GM21526 (cell line): ENCODE data around the gene ZWILCH.
"Not testable (repeated sequence)": the region's sequence is repeated elsewhere in the genome, so short reads cannot be mapped to it uniquely, and the experiment has no call there.

Experiments
- ATAC-seq: cut with Tn5 transposase; IDR thresholded peaks from one replicate; pipeline ENCODE4 v1.9.1; 2021; ENCODE audit warnings: moderate library complexity; ENCODE audit not compliant: unreplicated experiment, low FRiP score

ZWILCH gene

DNA sequence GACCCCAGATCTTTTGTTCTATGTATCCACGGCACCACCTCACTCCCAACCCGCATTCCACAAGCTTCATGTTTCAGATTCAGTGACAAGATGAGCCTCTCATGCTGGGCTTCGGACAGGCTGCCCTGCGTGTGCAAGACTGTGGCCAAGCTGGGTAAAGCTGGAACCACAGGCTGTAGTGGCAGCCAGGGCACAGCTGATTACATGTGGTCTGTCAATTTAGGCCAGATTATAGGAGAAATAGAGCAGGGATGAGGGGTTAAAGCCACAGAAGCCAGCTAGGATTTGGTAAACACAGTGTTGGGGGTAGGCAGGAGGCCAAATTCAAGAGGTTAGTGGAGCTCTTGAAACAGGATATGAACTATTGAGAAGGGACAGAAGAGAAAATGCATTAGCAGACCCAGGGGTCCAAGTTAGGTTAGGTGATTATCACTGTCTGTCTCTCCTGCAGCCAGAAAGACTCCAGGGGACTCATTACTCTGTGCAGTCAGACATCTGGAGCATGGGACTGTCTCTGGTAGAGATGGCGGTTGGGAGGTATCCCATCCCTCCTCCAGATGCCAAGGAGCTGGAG is 20.5 kb upstream of the ZWILCH start:
- ATAC-seq = no peak

DNA sequence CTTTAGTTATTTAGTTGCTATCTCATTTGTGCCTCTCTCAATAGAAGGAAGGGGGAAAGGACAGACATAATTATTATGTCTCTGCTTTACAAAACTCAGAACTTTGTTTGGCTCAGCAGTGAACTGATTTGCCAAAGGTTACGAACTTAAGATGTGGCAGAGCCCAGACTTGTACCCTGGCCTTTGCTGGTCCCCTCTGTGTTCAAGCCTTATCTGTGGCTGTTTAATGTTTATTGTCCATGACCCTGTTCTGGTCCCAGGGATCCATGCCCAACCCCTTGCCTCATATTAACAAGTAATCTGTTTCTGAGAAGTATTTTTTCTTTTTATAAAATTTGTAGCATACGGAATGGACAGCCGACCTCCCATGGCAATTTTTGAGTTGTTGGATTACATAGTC is 18.2 kb upstream of the ZWILCH start:
- ATAC-seq = no peak

DNA sequence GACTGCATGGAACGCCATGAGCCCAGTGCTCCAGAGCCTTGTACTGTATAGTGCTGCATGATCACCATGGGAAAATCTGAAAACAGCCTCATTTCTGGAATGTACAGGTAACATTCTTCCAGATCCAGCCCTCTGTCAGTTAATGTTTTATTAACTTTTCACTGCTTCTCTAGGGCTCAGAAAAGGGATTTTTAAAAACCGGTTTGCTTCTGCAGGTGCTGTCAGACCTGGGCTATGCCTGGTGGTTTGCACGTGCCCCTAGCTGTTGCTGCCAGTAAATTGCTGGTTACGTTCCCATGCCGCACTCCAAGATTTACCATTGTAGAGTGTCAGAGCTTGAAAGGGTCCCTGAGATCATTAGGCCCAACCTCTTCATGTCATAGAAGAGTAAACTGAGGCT is 16.6 kb upstream of the ZWILCH start:
- no peak for ATAC-seq

DNA sequence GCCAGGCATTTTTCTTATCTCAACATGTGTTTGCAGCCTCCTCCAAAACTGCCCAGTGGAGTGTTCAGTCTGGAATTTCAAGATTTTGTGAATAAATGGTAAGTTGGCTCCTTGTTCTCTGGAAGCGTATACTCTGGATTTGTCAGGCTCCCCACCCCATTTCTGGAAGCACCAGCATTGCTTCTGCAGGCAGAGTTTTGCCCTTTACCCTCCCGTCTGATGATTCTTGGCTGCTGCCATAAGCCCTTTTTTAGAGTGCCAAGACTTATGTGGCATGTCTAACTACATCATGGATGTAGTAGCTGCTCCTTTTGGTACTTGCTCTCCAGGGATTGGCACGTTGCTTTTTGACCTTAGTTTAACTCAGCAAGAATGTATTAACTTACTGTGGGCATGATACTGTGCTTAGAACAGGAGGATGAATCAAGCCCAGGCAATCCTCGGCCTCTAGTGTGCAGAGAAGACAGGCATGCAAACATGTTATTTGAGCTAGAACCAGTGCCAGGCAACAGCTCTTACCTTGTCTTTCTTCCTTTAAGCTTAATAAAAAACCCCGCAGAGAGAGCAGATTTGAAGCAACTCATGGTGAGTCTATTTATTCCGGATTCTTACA is 15.8 kb upstream of the ZWILCH start:
- no peak for ATAC-seq

DNA sequence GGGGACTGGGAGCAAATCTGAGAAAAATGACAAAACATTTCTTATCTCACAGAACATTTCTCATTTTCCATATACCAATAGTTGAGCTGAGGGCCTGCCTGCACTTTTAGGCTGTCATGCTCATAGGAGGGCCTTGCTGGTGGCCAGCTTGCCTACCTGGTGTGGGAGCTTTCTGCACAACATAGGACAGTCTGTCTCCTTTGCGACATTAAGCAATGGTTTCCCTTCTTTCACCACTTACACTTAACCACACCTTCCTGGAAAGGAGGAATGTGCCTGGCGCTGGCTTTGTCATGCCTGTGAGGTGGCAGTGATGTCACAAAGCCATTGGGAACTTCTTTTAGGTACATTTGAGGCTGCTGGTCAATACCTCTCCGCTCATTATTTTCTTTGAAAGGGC is 13.3 kb upstream of the ZWILCH start:
- no peak for ATAC-seq

DNA sequence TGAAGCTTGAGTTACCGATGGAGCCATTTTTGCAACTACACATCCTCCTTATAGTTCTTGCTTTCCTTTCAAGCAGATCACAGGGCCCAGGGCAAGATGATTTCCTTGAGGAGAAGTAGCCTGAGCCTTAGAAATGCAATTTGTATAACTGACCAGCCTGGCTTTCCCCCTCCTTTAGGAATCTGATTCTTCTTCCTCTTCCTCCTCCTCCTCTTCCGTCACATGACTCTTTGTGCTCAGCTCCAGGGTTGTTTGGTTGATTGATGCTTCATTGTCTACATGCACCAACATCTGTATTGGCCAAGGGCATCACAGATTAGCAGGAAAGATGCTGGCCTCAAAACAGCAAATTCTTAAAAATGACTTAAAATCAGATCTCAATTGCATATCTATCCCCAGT is 10.9 kb upstream of the ZWILCH start:
- ATAC-seq = no peak

DNA sequence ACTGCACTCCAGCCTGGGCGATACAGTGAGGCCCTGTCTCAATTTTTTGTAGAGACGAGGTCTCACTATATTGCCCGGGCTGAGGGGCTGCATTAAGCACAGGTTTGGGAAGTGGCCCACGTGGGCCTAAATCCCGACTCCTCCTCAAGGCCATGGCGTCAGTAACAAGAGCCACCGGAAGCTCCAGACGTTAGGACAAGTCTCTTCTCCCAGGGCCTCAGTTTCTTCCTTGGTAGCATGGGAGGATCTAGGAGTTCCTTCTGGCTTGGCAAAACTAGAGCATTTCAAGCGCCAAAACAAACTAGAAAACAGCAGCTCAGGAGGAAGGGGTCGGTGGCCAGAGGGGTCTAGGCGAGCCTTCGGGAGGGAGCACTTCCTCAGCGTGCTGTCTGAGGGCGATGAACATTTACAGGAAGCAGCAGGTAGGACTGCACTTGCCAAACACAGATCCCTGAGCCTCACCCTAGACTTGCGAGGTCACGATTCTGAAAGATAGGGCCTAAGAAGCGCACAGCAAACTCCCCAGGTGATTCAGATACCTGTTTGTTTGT is 8.1 kb upstream of the ZWILCH start:
- no peak for ATAC-seq

DNA sequence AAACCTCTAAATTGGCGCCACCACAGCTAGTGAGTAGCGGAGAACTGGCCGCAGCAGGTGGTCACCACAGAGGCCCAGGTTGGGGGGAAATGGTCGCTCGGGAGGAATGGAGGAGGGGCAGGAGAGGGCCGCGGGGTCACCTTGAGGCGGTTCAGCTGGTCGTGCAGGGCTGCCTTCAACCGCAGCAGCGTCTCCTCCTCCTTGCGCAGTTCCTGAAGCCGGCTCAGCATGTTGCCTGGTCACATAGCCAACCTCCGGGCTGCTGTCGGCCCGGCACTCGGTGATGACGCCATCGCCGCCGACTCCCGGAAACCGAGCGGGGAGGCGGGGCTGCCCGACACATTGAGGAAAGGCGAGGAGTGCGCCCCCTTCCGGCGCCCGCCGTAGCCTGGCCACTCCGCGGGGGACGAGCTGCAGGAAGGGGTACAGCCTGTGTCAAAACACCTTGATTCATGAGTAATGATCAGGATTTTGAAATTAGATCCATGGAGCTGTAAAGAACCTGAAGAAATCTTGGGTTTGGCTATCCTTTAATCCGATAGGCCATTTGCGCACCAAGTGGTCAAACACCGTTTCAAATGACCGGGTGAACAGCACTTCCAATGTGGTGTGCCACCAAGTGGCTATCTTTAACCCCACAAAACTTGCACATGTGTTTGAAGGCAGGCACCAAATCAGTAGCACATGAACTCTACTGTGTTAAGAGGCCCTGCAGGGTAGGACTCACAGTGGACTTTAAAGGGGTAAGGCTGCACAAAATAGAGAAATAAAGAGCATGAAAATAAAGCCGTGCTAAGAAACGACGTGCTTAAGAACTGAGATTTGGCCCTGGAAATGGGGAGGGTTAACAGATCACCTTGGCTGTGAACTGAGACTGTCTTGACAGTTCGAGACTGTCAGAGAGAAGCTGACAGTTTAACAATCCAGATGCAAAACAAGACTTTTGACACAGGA is 7.3 kb upstream of the ZWILCH start, which contains the start of gene SNAPC5:
TSS of gene SNAPC5 (minus strand) at position 261 of the 954 bp plus-strand sequence. CDS start at position 230, 31 bp downstream.
- peak; percentile 73 for ATAC-seq

DNA sequence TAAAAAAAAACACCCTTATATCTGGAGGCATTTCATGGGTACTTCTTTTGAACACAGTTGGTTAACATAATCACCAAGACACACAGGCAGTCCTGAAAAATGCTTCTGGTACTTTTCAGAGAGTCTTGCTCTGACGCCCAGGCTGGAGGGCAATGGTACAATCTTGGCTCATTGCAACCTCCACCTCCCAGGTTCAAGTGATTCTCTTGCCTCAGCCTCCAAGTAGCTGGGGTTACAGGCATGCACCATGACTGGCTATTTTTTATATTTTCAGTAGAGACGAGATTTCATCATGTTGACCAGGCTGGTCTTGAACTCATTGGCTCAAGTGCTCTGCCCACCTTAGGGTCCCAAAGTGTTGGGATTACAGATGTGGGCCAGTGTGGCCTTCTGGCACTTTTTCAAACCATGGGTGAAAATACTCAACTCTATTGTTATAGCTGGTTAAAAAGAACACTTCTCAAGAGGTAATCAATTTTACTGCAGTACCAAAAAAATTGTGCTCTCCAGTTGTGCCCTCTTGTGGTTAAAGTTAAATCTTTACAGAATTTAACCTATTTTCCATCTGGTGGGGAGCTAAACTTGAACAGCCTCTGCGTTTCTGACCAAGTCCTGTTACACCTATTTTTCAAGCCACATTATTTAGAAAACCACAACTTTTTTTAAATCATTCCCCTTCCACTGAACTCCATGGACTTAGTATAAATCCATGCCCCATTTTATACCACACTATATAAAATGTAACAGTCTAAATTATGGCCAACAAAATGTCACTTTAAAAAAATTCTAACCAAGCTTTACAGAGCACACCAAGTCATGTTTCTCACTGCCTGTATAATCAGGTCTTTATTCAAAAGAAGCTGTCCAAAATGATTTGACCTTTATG is 6.4 kb upstream of the ZWILCH start:
- no peak for ATAC-seq

DNA sequence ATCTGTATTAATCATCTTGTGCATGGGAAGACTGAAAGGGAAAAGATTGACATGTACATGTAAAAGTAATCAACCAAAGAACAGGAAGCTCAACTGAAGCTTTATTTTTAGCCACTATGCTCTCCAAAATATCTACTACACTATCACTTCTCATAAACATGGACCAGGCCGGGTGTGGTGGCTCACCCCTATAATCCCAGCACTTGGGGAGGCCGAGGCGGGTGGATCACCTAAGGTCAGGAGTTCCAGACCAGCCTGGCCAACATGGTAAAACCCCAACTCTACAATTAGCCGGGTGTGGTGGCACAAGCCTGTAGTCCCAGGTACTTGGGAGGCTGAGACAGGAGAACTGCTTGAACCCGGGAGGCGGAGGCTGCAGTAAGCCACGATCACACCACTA is 4.8 kb upstream of the ZWILCH start:
- ATAC-seq = not testable (repeated sequence)

DNA sequence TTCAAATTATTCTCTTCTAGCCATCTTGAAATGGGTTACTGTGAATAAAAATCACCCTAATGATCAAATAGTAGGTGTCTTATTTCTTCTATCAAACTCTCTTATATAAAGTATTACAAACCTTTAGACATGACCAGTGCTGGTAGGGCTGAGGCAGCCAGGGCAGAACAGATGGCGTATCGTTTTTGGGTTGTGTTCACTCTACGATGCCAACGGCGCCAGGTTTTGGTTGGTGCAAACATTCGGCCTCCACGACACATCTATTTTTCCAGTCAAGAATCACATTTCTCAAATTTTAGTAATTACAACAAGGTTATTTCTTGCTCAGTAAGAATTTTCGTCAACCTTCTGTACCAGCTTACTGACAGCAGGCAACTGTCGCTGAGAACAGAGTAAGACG is 2.6 kb upstream of the ZWILCH start:
- no peak for ATAC-seq

DNA sequence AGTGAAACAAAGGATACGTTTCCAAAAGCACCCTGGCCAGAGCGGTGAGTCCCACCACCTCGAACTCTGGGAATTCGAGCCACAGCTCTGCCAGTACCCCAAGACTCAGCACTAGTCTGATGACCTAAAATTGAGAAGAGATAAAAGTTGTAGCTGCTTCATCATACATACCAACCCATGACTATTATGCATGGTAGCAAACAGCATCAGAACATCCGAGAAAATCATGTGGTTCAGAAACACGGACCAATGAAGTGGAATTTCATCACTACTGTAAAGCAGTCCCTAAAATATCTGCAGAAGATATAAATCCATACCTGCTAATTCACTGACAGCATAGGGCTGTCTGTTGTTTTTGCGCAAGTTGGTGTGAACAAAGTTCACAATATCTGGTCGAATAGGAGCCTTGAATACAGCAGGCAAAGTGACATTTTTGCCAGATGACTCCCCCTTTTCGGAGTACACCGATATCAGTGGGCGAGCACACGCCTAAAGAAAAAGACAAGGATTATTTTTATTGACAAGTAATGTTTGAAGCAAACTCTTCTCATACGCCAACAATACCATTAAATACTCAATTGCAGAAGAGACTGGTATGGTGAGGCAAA is 2.0 kb upstream of the ZWILCH start:
- ATAC-seq = not testable (repeated sequence)

DNA sequence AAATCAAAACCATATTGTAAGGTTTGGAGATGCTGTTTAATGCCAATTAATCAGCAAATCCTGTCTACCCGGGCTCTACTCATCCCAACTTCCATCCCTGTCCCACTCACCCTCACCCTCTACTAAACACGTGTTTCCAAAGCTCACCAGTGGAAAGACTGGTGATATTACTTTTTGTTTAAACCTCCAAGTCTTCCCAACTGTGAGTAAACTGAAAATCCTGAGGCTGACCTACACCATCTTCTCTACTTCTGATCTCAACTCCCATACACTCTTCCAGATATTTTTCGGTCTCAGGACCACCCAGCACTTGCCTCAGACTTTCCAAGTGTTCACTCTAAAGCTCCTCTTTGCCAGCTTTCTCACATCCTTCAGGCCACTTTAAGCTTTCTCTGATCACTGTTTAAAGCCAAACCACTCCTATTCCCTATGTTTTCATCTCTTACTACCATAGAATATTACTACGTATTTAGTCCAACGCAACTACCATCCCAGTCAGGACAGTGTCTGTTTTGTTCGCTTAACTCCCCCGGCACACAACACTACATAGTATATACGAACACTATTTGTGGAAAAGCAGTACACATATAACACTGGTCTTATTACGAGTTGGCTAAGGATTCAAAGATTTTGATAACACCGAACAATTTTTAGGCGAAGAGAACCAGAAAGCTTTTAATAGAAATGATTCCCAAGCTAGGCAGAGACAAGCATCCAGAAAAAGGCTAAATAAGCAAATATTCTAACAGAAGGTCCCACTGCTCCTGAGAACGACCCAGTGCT is 1.2 kb upstream of the ZWILCH start:
- no peak for ATAC-seq

DNA sequence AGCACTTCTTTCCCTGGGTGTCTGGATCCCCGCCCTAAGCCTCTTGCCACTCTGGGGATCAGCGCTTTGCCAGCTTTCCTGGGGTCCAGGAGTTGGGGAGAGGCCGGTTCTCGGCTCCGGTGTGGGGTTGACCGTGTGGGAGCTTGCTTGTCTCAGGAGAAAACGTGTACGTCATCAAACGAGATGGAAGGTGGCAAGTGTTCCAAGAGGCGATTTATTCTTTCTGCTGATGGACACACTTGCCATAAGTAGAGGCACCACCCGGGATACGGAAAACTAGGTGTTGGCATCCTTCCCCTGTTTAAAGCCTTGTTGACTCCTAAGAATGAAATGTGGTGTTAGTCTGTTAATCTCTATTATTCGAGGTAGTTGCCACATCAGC is 295 bp downstream of the ZWILCH start:
- peak; percentile 30 for ATAC-seq

DNA sequence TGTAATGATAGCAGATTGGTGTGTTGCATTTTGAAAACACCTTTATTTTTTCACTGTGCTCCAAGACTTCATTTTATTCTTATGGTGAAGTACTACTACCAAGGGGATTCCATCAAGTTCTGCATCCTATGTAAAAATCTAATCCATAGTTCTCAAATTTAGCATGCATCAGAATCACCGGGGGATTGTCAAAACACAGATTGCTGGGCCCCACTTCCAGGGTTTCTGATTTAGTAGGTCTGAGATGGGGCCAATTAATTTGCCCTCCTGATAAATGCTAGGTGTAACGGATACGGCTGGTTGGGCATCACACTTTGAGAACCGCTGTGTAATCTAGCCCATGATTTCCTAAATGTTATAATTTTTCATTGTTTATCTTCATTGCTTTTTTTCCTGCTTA is 692 bp downstream of the ZWILCH start:
- ATAC-seq = no peak

DNA sequence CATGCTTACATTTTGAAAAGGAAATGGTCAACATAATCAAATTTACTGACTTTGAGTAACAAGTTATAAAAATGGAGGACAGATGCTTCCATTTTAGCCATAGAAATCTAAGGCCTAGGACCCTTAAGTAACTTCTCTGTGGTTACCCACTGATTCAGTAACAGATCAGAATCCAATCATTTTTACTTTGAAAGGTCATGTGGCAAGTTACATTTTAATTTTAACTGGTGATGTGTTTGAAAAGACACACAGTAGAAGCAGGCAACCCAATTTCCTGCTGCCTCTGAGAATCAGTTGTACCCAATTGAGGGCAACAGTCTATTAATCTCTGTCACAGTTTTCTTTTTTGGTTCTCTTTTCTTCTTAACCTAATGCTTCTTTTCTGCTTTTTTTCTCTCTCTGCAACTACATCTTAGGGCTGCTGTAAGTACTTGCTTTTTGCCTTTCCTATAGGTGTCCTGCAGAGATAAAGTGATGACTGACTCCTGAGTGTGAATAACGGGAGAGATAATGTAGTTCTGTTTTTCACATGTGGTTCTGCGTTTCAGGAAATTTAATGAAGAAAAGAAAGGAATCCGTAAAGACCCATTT is 3.3 kb downstream of the ZWILCH start:
- ATAC-seq = no peak

DNA sequence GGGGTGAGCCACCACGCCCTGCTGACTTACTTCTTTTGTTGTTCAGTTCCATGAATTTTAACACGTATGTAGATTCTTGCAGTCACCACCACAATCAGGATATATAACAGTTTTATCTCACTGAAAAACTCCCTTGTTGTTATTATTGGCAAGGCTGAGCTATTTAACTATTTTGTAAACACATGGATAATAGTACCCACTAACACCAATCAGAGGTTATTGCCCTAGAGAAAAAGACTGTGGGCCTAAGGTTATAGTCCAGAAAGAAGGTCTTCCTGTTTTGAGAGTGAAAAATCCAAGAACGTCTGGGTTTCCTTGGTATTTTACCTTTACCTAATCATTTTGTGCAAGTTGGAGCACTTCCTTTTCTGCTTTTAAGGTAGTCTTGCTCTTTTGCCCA is 9.5 kb downstream of the ZWILCH start:
- no peak for ATAC-seq

DNA sequence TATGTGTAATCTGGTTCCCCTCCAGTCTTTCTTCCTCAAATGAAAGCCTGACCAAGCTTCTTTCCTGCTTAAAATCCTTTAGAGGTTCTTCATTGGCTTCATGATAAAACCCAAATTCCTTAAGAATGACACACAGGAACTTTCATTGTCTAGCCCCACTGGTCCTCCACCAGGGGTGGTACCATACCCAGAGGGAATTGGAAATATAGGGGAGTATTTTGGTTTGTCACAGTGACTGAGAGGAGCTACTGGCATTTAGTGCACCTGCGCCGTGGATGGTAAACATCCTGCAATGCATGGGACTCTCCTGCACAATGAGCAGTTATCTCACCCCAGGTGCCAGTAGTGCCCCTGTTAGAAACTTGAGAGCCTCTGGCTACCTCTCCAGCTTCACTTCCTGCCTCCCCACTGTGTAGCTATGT is 10.8 kb downstream of the ZWILCH start:
- no peak for ATAC-seq

DNA sequence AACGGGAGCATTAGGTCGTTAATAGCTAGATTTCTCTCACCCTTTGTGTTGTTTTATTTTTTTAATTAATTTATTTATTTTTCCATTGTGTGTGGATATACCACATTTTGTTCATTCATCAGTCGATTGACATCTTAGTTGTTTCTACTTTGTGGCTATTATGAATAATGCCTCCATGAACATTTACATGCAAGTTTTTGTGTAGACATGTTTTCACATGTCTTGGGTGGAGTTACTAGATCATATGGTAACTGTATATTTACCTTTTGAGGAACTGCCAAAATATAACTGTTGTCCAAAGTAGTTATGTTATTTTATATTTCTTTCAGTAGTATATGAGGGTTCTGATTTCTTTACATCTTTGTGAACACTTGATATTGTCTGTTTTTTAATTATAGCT is 18.8 kb downstream of the ZWILCH start:
- no peak for ATAC-seq
